ENCODE measurements around the gene LIN52. TPM values are rescaled to one million over a fixed set of nuclear protein-coding genes. Genes with fewer than 3 reads are reported as not detected.

Gene LIN52
- total RNA-seq, 1 experiment from 2014 or later = 11.0 TPM

GRCh38 chr14:74160763-74161162 is 76.0 kb downstream of the LIN52 start:
- H3T11ph ChIP-seq (ENCODE audit: low read length) = no peak overlapping the region
- H4K91ac ChIP-seq (ENCODE audit: insufficient read length, low read depth, low read length) = no peak overlapping the region
- H3K56ac ChIP-seq (ENCODE audit: insufficient read length, low read depth, low read length) = no peak overlapping the region
- 0 out of 2 replicates have a peak, but pooled peaks cover 1% of the 10 kb centered on the region for H3K4me1 ChIP-seq (ENCODE audit: insufficient read depth, low read length)
- H3K4ac ChIP-seq (ENCODE audit: low read depth, low read length) = no peak overlapping the region
- H3K4me2 ChIP-seq (ENCODE audit: insufficient read depth, insufficient read length, low read length) = no peak overlapping the region
- H4K8ac ChIP-seq (replicated peaks; ENCODE audit: insufficient read length, low read depth, low read length) = no peak overlapping the region
- Mint-ChIP-seq H3K4me3 (no peak overlapping the region), H3K27ac (no peak overlapping the region), H3K9me3 (no peaks in the 10 kb centered on the region), H3K27me3 (ENCODE audit: low read depth) (no peaks in the 10 kb centered on the region), H3K36me3 (ENCODE audit: insufficient read depth in 1 of 3, low read depth in 3 of 3) (peaks cover 0 to 11% (median 9%) of the 10 kb centered on the region in 3 experiments; a peak in 3 of 7 replicates), H3K4me1 (peaks cover 6 to 13% of the 10 kb centered on the region in 2 experiments)
- H3K79me1 ChIP-seq (ENCODE audit: insufficient read depth, low read depth, low read length, poor library complexity, severe bottlenecking) = no peaks in the 10 kb centered on the region
- no peak overlapping the region for H2BK20ac ChIP-seq (ENCODE audit: low read depth, low read length, poor library complexity, severe bottlenecking)
- no CpG with 5 or more reads among the region's 2 CpGs for WGBS (ENCODE audit: extremely low coverage, insufficient read length, low lambda C conversion rate)
- no peaks in the 10 kb centered on the region for H4K20me1 ChIP-seq (ENCODE audit: control insufficient read depth, insufficient read depth, insufficient read length)
- no peaks in the 10 kb centered on the region for H3K79me2 ChIP-seq (ENCODE audit: insufficient read depth, low read length)
- H2BK120ac ChIP-seq (ENCODE audit: low read depth, low read length, poor library complexity, severe bottlenecking) = no peak overlapping the region
- H2BK12ac ChIP-seq (ENCODE audit: insufficient read length, low read depth, low read length) = no peak overlapping the region
- no peak for TF ChIP-seq CTCF (conservative IDR thresholded peaks at IDR 0.05)
- H3K18ac ChIP-seq (ENCODE audit: insufficient read length, low read depth, low read length) = no peak overlapping the region
- no peak overlapping the region for H4K5ac ChIP-seq (ENCODE audit: insufficient read length, low read depth, low read length)
- no peaks in the 10 kb centered on the region for H3K27me3 ChIP-seq (ENCODE audit: insufficient read depth, low read length)
- no peak overlapping the region for H3K9ac ChIP-seq (ENCODE audit: extremely low read depth, insufficient read length, low read length)
- DNase-seq = no peak
- no peak overlapping the region for H3K14ac ChIP-seq (ENCODE audit: insufficient read depth, low read length)
- H2BK5ac ChIP-seq (ENCODE audit: insufficient read length, low read length) = no peak overlapping the region
- no peak overlapping the region for H2BK15ac ChIP-seq (ENCODE audit: low read depth, low read length)
- no peak overlapping the region for H2AK5ac ChIP-seq (ENCODE audit: insufficient read length, low read length)
- H3K27ac ChIP-seq (ENCODE audit: insufficient read length, low read depth, low read length) = no peak overlapping the region
- H3K23me2 ChIP-seq (ENCODE audit: insufficient read length, low read depth, low read length, poor library complexity, severe bottlenecking) = no peaks in the 10 kb centered on the region
- H3K9me3 ChIP-seq (ENCODE audit: control insufficient read depth, low read depth, low read length) = no peaks in the 10 kb centered on the region
- H3K23ac ChIP-seq (ENCODE audit: insufficient read length, low read depth, low read length) = no peak overlapping the region
- H2AFZ ChIP-seq (ENCODE audit: low read length) = no peak overlapping the region

Measured in H9 (cell line).